Fibroblast of pulmonary artery (primary cell): ENCODE measurements around the gene UBE2G1.

ENCODE experiments used
- DNase-seq: peaks from one replicate; pipeline ENCODE4 v3.0.0-alpha.2; 2010; ENCODE audit warnings: low read depth
- H3K4me3 ChIP-seq: replicated peaks from 2 replicates; pipeline ENCODE4 v1.5.1; 2011; ENCODE audit warnings: low read depth, mild to moderate bottlenecking, control low read depth, low read length, moderate library complexity
- TF ChIP-seq, protein P1 (sequence below): IDR thresholded peaks from 2 replicates; pipeline ENCODE4 v1.5.1; 2011; ENCODE audit warnings: mild to moderate bottlenecking, control low read depth, low read length, inconsistent platforms; ENCODE audit errors: missing control alignments

UBE2G1 gene

DNA sequence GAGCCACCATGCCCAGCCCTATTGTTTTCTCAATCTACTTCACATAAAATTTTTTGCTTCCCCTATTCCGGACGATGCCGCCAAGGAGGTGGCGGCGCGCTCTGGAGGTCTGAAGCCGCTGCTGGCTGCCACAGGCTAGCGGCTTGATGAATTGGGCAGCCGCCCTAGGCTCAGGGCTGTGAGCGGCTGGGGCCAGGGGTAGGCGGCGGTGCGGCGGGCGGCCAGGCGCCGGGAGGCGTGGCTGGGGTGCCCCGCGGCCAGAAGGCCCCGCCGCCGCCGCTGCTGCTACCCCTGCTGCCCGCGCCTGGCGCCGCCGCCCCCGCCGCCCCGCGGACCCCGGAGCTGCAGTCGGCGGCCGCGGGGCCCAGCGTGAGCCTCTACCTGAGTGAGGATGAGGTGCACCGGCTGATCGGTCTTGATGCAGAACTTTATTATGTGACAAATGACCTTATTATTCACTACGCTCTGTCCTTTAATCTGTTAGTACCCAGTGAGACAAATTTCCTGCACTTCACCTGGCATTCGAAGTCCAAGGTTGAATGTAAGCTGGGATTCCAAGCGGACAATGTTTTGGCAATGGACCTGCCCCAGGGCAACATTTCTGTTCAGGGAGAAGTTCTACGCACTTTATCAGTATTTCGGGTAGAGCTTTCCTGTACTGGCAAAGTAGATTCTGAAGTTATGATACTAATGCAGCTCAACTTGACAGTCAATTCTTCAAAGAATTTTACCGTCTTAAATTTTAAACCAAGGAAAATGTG, 144.4 kb downstream of the UBE2G1 start:
- TF ChIP-seq, protein P1, sequence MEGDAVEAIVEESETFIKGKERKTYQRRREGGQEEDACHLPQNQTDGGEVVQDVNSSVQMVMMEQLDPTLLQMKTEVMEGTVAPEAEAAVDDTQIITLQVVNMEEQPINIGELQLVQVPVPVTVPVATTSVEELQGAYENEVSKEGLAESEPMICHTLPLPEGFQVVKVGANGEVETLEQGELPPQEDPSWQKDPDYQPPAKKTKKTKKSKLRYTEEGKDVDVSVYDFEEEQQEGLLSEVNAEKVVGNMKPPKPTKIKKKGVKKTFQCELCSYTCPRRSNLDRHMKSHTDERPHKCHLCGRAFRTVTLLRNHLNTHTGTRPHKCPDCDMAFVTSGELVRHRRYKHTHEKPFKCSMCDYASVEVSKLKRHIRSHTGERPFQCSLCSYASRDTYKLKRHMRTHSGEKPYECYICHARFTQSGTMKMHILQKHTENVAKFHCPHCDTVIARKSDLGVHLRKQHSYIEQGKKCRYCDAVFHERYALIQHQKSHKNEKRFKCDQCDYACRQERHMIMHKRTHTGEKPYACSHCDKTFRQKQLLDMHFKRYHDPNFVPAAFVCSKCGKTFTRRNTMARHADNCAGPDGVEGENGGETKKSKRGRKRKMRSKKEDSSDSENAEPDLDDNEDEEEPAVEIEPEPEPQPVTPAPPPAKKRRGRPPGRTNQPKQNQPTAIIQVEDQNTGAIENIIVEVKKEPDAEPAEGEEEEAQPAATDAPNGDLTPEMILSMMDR = no peak
- no peak overlapping the region for H3K4me3 ChIP-seq
- DNase-seq = no peak

DNA sequence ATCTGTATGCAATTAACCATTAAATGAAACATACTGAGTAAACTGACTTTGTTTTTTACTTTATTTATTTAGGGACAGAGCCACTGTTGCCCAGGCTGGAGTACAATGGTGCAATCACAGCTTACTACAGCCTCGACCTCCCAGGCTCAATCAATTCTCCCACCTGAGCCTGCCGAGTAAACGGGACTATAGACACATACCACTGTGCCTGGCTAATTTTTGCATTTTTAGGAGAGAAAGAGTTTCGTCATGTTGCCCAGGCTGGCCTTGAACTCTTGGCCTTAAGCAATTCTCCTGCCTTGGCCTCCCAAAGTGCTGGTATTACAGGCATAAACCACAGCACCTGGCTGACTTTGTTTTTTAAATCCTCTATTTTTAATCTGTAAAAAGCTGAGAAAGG, 145.3 kb downstream of the UBE2G1 start:
- H3K4me3 ChIP-seq = no peak overlapping the region
- TF ChIP-seq, protein P1 = no peak
- no peak for DNase-seq

DNA sequence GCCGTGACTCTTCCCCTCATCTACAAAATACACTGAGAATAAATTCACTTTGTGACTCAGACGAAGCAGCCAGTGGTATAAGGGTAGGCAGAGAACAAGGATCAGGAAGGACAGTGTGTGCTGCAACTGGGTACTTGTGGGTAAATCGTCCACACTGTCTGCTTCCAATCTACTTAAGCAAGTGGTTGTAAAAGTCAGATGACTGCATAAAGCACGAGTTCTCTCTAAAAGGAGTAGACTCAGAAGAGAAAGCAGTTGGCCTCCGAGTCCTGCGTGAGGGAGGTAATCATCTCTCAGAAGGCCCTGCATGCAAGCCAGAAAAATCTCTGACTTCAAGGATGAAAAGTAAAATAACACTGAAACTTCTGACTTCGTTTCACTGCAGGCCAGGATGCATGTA, 145.8 kb downstream of the UBE2G1 start:
- TF ChIP-seq, protein P1 = no peak
- peak; percentile 44 for DNase-seq
- no peak overlapping the region for H3K4me3 ChIP-seq
